Nephron (organoid): ENCODE data around the gene STEAP3.

ENCODE experiments used
- H3K27ac Mint-ChIP-seq, 3 experiments: 2 replicates each; pipeline ENCODE4 v1.8.0; 2020; ENCODE audit warnings: mixed read lengths in 3 of 3, mild to moderate bottlenecking in 2 of 3, moderate library complexity in 1 of 3
- H3K27me3 Mint-ChIP-seq: 2 replicates; pipeline ENCODE4 v1.8.0; 2021; ENCODE audit warnings: low read depth, mild to moderate bottlenecking, moderate library complexity, mixed read lengths
- H3K36me3 Mint-ChIP-seq: 2 replicates; pipeline ENCODE4 v1.8.0; 2020; ENCODE audit warnings: low read depth, mixed read lengths
- H3K4me1 Mint-ChIP-seq: 2 replicates; pipeline ENCODE4 v1.8.0; 2020; ENCODE audit warnings: mixed read lengths
- H3K4me3 Mint-ChIP-seq, 3 experiments: 2 replicates each; pipeline ENCODE4 v1.8.0; 2020; ENCODE audit warnings: mild to moderate bottlenecking in 3 of 3, mixed read lengths in 3 of 3, moderate library complexity in 2 of 3
- H3K9me3 Mint-ChIP-seq: 2 replicates; pipeline ENCODE4 v1.8.0; 2020; ENCODE audit warnings: mixed read lengths
- TF ChIP-seq, protein P1 (sequence below), 3 experiments: fragments of 200-600 bp; sonication (generic); IDR thresholded peaks; one replicate each; pipeline ENCODE4 v1.5.0; 2021; ENCODE audit warnings: antibody characterized with exemption in 3 of 3; ENCODE audit not compliant: unreplicated experiment in 3 of 3

Gene STEAP3

DNA sequence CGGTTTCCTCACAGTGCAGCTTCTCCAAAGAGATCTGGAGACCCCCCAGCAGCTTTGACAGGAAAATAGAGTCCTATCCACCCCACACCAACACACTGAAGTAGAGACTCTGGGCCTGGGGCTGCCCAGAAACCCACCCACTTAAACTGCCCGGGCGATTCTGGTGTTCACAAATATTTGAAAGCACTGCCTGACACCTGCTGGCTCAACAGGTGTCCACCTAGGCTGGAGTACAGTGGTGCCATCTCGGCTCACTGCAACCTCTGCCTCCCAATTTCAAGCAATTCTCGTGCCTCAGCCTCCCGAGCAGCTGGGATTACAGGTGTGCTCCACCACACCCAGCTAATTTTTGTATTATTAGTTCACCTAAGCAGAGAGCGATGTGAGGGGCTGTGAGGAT lies 5.3 kb downstream of the STEAP3 start:
- peaks cover 49% of the 10 kb centered on the region for H3K27me3 Mint-ChIP-seq
- no peaks in the 10 kb centered on the region for H3K9me3 Mint-ChIP-seq
- H3K4me1 Mint-ChIP-seq: peaks cover 6% of the 10 kb centered on the region
- no peak overlapping the region for H3K27ac Mint-ChIP-seq
- TF ChIP-seq, protein P1, sequence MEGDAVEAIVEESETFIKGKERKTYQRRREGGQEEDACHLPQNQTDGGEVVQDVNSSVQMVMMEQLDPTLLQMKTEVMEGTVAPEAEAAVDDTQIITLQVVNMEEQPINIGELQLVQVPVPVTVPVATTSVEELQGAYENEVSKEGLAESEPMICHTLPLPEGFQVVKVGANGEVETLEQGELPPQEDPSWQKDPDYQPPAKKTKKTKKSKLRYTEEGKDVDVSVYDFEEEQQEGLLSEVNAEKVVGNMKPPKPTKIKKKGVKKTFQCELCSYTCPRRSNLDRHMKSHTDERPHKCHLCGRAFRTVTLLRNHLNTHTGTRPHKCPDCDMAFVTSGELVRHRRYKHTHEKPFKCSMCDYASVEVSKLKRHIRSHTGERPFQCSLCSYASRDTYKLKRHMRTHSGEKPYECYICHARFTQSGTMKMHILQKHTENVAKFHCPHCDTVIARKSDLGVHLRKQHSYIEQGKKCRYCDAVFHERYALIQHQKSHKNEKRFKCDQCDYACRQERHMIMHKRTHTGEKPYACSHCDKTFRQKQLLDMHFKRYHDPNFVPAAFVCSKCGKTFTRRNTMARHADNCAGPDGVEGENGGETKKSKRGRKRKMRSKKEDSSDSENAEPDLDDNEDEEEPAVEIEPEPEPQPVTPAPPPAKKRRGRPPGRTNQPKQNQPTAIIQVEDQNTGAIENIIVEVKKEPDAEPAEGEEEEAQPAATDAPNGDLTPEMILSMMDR (IDR thresholded peaks at IDR 0.05; ENCODE audit: unreplicated experiment in 3 of 3): no peak
- no peaks in the 10 kb centered on the region for H3K36me3 Mint-ChIP-seq
- H3K4me3 Mint-ChIP-seq: no peak overlapping the region

DNA sequence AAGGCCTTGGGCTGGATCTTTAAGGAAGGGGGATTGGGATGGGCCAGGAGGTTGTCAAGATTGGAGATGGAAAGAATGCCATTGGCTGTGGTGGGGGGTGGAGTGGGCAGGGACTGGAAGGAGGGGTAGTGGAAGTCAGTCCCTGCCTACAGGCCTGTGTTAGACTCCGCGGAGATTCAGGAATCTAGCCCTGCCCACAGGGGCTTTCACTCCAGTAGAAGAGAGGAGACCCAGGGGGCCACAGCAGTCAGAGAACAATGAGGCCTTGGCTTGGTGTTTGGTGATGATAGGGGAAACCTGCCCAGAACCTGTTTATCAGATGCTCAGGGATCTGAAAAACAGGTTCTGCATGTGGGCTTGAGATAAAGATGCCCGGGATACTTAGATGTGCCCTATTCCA lies 6.1 kb downstream of the STEAP3 start:
- no peaks in the 10 kb centered on the region for H3K9me3 Mint-ChIP-seq
- TF ChIP-seq, protein P1 (IDR thresholded peaks at IDR 0.05; ENCODE audit: unreplicated experiment in 3 of 3): no peak
- H3K27me3 Mint-ChIP-seq: peaks cover 45% of the 10 kb centered on the region
- no peak overlapping the region for H3K27ac Mint-ChIP-seq
- H3K4me3 Mint-ChIP-seq: no peak overlapping the region
- H3K4me1 Mint-ChIP-seq: peaks cover 6% of the 10 kb centered on the region
- H3K36me3 Mint-ChIP-seq: no peaks in the 10 kb centered on the region

DNA sequence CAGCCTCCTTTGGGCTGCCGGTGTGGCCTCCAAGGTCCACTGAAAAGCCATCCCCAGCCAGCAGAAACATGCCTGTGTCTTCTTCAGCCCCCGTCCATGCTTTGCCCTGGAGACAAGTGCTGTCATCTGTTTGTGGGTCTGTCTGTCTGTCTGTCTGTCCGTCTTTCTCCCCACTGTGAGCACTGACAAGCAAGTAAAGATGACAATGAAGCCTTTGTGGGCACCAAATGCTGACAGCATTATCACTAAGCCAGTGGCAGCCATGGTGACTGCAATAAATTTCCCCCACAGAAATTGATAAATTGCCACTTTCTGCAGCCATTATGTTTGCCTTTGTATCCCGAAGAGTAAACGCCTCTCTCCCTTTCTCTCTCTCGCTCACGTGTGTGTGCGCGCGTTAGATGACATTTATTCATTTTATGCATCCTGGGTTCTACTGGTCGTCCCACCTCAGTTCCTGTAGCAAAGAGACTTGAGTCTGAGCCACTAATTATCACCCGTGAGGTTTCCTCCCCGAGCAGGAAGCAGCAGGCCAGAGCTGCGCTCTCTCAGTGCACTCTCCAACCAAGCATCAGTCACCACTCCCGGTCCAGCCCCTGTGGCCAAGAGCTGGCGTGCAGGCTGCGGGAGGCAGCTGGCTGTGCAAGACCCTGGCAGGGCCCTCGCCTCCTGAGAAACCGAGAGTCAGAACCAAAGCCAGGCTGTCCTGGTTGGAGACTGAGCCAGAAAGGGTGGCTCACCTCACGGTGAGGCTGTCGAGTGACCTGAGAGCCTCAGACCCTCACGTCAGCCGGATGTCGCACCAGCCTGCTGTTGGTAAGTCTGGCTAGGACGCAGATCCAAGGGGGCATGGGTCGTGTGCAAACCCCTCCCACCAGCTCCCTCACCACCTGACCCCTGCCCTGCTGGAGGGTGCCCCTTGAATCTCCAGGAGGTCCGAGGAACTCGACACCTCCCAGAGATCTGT lies 6.9 kb downstream of the STEAP3 start:
- no peaks in the 10 kb centered on the region for H3K9me3 Mint-ChIP-seq
- H3K4me3 Mint-ChIP-seq: no peak overlapping the region
- H3K4me1 Mint-ChIP-seq: peaks cover 6% of the 10 kb centered on the region

DNA sequence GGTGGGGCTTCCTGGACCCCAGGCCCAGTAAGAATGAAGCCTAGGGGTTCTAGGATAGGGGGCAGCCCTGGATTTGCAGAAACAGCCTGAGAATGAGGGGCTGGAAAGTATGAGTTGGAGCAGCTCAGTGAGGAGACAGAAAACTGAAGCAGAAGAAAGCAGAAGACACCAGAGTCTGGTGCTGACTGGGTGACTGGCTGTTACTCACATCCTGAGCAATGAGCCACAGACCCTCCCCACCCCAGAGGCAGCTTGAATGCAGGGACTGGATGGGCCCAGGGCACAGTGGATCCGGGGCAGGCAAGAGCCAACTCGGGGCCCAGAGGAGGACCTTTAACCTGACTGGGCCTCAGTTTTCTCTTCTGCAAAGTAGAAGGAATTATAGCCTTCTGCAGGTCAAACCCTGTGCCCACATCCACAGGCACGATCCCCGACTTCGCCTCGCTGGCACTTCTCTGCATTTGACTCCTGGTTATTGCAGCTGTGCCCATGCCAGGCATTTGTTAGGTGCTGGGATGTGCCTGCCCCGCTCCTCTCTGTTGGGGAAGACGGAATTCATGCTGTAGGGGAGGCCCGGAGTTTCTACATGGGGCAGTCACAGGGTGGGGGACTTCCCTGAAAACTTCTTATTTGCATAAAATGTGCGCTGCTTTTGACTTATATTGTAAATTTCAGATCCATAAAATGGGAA lies 8.5 kb downstream of the STEAP3 start:
- Mint-ChIP-seq H3K36me3 (no peaks in the 10 kb centered on the region), H3K4me1 (peaks cover 16% of the 10 kb centered on the region), H3K27me3 (peaks cover 22% of the 10 kb centered on the region), H3K27ac (no peak overlapping the region), H3K9me3 (no peaks in the 10 kb centered on the region), H3K4me3 (no peak overlapping the region)
- TF ChIP-seq, protein P1 (IDR thresholded peaks at IDR 0.05; ENCODE audit: unreplicated experiment in 3 of 3): no peak

More for the DNA sequence above, 6.9 kb downstream of the STEAP3 start:
- TF ChIP-seq, protein P1 (IDR thresholded peaks at IDR 0.05; ENCODE audit: unreplicated experiment in 3 of 3): no peak
- H3K27ac Mint-ChIP-seq: peak overlapping the region in 1 of 3 experiments; percentile 51
- no peaks in the 10 kb centered on the region for H3K36me3 Mint-ChIP-seq
- H3K27me3 Mint-ChIP-seq: peaks cover 37% of the 10 kb centered on the region

DNA sequence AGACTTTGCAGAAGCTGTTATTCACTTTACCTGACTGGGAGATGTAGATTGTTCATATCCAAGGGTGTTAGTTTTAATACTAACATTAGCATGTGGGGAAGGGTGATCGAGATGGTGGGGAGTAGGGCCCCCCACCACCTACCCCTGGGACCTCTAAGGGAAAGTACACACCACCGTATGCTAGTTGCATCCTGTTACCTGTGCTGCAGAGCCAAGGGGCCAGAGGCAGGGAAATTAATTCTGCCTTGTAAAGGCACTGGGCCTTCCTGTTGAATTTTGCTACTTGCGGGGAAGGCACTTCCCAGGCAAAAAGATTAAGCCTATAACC lies 9.0 kb downstream of the STEAP3 start:
- Mint-ChIP-seq H3K27ac (no peak overlapping the region), H3K4me3 (no peak overlapping the region), H3K36me3 (no peaks in the 10 kb centered on the region), H3K9me3 (no peaks in the 10 kb centered on the region), H3K4me1 (peaks cover 16% of the 10 kb centered on the region), H3K27me3 (peaks cover 19% of the 10 kb centered on the region)
- TF ChIP-seq, protein P1 (IDR thresholded peaks at IDR 0.05; ENCODE audit: unreplicated experiment in 3 of 3): no peak
